22Rv1 (cell line): ENCODE data around the gene TMEM87A.

Experiments
- H3K27ac ChIP-seq: fragments of 450-650 bp; 2 replicates; pipeline ENCODE4 v1.5.1; 2017
- ZFX ChIP-seq: fragments of 450-650 bp; IDR thresholded peaks from 2 replicates; pipeline ENCODE4 v1.6.1; 2017; ENCODE audit warnings: antibody characterized with exemption, borderline replicate concordance
- TF ChIP-seq, protein P1 (sequence below): fragments of 450-650 bp; IDR thresholded peaks from 2 replicates; pipeline ENCODE4 v1.5.1; 2017; ENCODE audit warnings: mild to moderate bottlenecking

The TMEM87A gene

DNA sequence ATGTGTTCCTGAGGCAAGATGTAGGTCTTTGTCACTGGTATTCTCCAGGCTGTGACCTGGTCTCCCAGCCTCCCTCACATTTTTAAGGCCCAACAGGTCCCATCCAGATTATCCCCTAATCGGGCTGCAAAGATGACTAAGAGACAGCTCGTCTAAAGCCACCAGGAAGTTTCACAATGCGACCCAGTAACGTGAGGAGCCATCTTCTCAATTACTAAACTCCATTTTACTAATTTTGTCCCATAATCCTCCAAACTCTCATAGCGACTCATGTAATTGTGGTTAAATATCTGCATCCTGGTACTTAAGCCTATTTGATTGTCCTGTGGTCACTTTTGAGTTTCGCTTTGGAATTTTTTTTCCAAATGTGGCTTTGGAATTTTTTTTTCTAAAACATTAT is 108.1 kb downstream of the TMEM87A start:
- H3K27ac ChIP-seq: no peak overlapping the region
- TF ChIP-seq, protein P1, sequence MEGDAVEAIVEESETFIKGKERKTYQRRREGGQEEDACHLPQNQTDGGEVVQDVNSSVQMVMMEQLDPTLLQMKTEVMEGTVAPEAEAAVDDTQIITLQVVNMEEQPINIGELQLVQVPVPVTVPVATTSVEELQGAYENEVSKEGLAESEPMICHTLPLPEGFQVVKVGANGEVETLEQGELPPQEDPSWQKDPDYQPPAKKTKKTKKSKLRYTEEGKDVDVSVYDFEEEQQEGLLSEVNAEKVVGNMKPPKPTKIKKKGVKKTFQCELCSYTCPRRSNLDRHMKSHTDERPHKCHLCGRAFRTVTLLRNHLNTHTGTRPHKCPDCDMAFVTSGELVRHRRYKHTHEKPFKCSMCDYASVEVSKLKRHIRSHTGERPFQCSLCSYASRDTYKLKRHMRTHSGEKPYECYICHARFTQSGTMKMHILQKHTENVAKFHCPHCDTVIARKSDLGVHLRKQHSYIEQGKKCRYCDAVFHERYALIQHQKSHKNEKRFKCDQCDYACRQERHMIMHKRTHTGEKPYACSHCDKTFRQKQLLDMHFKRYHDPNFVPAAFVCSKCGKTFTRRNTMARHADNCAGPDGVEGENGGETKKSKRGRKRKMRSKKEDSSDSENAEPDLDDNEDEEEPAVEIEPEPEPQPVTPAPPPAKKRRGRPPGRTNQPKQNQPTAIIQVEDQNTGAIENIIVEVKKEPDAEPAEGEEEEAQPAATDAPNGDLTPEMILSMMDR: no peak
- no peak for TF ChIP-seq ZFX

DNA sequence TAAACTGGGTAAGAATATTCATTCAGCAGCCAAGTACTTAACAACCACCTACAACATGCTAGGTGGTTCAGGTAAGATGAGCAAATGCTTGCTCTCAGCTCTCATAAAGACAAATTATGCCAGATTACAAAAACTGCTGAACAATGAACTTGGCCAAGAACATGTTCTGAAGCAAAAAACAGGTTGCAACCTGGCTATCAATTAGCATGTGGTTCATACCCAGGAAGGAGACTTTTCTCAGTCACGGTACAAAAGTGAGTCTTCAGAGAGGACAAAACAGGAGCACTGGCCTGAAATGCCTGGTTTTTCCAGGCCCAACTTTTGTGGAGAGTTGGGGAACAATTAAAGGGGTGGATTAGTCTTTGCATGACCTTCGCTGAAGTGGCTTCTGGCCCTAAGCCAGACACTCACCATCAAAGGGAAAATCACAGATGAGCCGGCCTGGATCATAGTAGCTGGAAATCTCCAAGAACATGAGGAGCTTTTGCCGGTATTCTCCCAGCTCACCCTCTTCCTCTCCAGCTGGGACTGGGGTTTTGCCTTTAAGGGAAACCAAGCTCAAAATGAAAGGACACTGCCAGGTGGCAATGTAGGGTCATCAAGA is 109.2 kb downstream of the TMEM87A start:
- TF ChIP-seq, protein P1: no peak
- no peak for TF ChIP-seq ZFX
- H3K27ac ChIP-seq: no peak overlapping the region

DNA sequence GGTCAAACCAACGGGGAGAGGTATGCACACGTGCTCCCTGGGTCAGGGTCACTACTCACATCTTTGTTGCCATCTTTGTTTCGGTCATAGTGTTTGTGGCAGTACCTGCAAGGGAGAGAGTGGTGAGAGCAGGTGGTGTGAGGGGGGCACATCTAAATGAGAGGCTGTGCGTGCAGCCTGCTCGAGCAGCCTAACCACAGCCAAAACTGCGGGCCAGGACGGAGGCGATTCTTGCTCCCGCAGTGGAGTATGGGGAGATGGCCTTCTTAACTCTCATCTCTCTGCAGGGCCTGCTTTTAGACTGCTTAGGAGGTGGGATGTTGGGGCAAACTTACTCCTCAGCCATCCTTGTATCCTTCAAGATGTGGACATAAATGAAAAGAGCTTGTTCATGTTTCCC is 109.9 kb downstream of the TMEM87A start:
- no peak overlapping the region for H3K27ac ChIP-seq
- TF ChIP-seq, protein P1: no peak
- TF ChIP-seq ZFX: no peak
